ENCODE data around the gene NOMO2.
"Not testable (repeated sequence)": the region's sequence is repeated elsewhere in the genome, so short reads cannot be mapped to it uniquely, and the experiment has no call there.

NOMO2 gene

DNA sequence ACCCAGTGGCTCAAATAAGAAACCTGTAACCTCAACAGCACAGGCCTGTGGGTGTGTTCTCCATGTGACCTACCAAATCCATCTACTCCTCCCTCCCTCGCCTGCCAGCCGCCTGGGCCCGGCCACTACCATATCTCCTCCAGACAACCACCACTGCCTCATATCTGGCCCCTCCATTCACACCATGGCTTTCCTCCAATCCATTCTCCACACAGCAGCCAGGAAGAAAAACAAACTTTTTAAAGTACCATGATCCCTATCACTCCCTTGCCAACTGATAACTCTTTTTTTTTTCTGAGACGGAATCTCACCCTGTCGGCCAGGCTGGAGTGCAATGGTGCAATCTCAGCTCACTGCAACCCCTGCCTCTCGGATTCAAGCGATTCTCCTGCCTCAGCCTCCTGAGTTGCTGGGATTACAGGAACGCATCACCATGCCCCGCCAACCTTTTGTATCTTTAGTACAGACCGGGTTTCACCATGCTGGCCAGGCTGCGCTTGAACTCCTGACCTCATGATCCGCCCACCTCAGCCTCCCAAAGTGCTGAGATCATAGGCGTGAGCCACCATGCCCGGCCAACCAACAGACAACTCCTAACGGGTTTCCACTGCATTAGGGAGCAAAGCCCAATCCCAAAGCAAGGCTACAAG, 26.3 kb downstream of the NOMO2 start:
- H3K36me3 ChIP-seq (ENCODE audit: insufficient read depth, insufficient read length, low read length); H3K9me3 ChIP-seq (ENCODE audit: insufficient read depth, low read length); H3K4me1 ChIP-seq (ENCODE audit: insufficient read depth, insufficient read length); H3K27me3 ChIP-seq (ENCODE audit: insufficient read depth, insufficient read length); H3K9ac ChIP-seq (ENCODE audit: insufficient read length, low read depth); DNase-seq (ENCODE audit: low read depth, low spot score); H3K4me3 ChIP-seq (ENCODE audit: insufficient read length, low read depth): not testable (repeated sequence)

DNA sequence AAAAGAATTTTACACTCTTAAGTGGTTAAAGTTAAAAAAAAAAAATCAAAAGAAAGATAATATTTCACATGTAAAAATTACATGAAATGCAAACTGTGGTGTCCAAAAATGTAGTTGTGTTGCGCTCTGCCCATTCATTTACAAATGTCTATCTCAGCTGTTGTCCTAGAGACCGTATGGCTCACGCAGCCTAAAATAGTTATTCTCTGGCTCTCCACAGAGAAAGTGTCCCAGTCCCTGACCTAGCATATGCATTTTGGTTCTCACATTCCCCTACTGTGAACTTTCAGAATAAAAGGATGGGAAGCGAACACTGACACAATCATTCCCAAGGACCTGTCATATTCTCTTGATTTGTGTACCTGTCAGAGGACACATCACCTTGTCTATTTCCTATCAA, 27.6 kb downstream of the NOMO2 start:
- not testable (repeated sequence) for H3K27me3 ChIP-seq (ENCODE audit: insufficient read depth, insufficient read length); H3K4me3 ChIP-seq (ENCODE audit: insufficient read length, low read depth); DNase-seq (ENCODE audit: low read depth, low spot score); H3K9ac ChIP-seq (ENCODE audit: insufficient read length, low read depth); H3K4me1 ChIP-seq (ENCODE audit: insufficient read depth, insufficient read length); H3K36me3 ChIP-seq (ENCODE audit: insufficient read depth, insufficient read length, low read length); H3K9me3 ChIP-seq (ENCODE audit: insufficient read depth, low read length)

DNA sequence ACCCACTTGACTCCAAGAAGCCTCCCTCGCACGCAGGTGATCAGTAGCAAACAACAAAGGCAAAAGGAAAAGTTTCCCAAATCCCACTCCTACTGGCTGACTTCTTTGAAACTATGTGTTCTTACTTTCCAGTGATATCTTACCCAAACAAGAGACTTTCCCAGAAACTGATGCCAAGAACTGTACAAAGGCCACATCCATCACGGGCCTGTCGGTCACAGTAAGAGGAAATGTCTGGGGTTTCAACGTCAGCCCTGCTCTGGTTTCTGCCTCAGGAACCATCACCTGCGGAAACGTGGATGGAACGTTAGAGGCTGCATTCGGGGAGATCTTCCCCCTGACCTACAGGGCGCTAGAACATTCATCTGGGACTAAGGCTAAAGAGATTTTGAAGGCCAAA, 30.6 kb downstream of the NOMO2 start:
- H3K9me3 ChIP-seq (ENCODE audit: insufficient read depth, low read length); H3K4me1 ChIP-seq (ENCODE audit: insufficient read depth, insufficient read length); H3K36me3 ChIP-seq (ENCODE audit: insufficient read depth, insufficient read length, low read length); DNase-seq (ENCODE audit: low read depth, low spot score); H3K27me3 ChIP-seq (ENCODE audit: insufficient read depth, insufficient read length); H3K9ac ChIP-seq (ENCODE audit: insufficient read length, low read depth); H3K4me3 ChIP-seq (ENCODE audit: insufficient read length, low read depth): not testable (repeated sequence)

DNA sequence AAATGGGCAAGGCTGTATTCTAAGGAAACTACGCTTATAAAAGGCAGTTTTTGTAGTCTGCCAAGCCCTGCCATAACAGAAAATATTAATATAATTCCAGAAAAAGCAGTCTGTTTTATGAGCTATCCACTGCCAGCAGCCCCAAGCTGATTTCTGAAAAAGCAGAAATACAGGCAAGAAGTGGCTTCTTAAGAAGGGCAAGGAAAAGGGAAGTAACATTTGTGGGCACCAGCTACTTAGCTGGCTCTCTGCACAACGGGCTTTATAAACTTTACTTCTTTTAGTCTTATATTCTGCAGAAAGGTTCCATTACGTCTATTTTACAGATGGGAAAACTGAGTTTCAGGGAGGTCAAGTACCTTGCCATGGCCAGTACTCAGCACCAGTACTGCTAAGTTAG, 31.6 kb downstream of the NOMO2 start:
- not testable (repeated sequence) for DNase-seq (ENCODE audit: low read depth, low spot score); H3K36me3 ChIP-seq (ENCODE audit: insufficient read depth, insufficient read length, low read length)

DNA sequence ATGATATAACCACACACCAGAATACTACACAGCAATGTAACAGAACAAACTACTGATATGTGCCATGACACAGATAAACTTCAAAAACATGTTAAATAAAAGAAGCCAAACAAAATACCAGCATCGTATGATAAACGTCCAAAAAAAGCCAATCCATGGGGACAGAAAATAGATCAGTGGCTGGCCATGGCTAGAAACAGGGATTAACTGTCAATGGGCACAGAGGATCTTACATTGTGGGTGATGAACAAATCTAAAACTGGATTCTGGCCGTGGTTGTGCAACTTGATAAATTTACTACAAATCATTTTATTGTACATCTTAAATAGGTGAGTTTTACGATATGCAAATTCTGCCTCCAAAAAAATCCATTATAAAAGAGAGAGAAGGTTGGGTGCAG, 35.4 kb downstream of the NOMO2 start:
- H3K4me1 ChIP-seq (ENCODE audit: insufficient read depth, insufficient read length); H3K9me3 ChIP-seq (ENCODE audit: insufficient read depth, low read length); H3K9ac ChIP-seq (ENCODE audit: insufficient read length, low read depth); H3K4me3 ChIP-seq (ENCODE audit: insufficient read length, low read depth); H3K27me3 ChIP-seq (ENCODE audit: insufficient read depth, insufficient read length); DNase-seq (ENCODE audit: low read depth, low spot score); H3K36me3 ChIP-seq (ENCODE audit: insufficient read depth, insufficient read length, low read length): not testable (repeated sequence)

More for the DNA sequence above, 31.6 kb downstream of the NOMO2 start:
- not testable (repeated sequence) for H3K4me1 ChIP-seq (ENCODE audit: insufficient read depth, insufficient read length); H3K9me3 ChIP-seq (ENCODE audit: insufficient read depth, low read length); H3K9ac ChIP-seq (ENCODE audit: insufficient read length, low read depth); H3K27me3 ChIP-seq (ENCODE audit: insufficient read depth, insufficient read length); H3K4me3 ChIP-seq (ENCODE audit: insufficient read length, low read depth)

DNA sequence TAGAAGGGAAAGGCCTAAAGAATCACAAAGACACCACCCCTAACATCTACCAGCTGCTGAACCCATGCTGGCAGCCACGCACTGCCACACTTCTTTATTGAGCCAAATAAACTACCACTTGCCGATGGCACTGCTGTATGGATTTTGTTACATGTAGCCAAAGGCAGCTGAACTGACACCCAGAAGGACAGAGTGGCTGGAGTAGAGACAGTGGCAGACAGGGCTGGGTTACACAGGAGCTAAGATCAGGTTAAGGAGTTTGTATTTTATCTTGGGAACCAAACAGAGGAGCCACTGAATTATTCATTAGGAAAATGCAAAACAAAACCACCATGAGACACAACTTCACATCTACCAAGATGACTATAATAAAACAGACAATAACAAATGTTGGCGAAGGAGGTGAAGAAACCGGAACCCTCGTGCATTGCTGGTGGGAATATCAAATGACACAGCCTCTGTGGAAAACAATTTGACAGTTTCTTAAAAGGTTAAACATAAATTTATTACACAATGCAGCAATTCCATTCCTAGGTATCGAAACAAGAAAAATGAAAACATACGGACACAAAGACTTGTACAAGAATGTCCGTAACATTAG, 35.9 kb downstream of the NOMO2 start:
- not testable (repeated sequence) for H3K27me3 ChIP-seq (ENCODE audit: insufficient read depth, insufficient read length); H3K9me3 ChIP-seq (ENCODE audit: insufficient read depth, low read length); H3K9ac ChIP-seq (ENCODE audit: insufficient read length, low read depth); H3K4me3 ChIP-seq (ENCODE audit: insufficient read length, low read depth); H3K36me3 ChIP-seq (ENCODE audit: insufficient read depth, insufficient read length, low read length); DNase-seq (ENCODE audit: low read depth, low spot score); H3K4me1 ChIP-seq (ENCODE audit: insufficient read depth, insufficient read length)

DNA sequence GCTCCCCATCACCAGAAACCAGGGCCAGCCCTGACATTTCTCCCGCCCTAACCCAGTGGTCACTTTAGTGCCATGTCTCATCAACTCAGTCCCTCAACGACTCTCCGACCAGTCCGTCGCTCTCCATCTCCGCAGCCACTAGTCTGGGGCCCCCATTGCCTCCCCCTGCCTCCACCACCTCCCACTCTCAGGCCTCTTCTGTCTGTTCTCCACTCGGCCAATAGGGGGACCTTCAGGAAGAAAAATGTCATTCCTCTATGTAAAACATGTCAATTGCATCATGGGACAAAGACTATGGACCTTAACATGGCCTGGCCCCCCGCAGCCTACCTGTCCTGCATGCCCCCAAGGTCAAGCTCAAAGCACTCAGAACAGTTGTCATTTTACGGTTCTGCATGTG, 39.3 kb downstream of the NOMO2 start:
- not testable (repeated sequence) for H3K9ac ChIP-seq (ENCODE audit: insufficient read length, low read depth); H3K27me3 ChIP-seq (ENCODE audit: insufficient read depth, insufficient read length); H3K4me3 ChIP-seq (ENCODE audit: insufficient read length, low read depth); H3K4me1 ChIP-seq (ENCODE audit: insufficient read depth, insufficient read length); DNase-seq (ENCODE audit: low read depth, low spot score); H3K36me3 ChIP-seq (ENCODE audit: insufficient read depth, insufficient read length, low read length); H3K9me3 ChIP-seq (ENCODE audit: insufficient read depth, low read length)

DNA sequence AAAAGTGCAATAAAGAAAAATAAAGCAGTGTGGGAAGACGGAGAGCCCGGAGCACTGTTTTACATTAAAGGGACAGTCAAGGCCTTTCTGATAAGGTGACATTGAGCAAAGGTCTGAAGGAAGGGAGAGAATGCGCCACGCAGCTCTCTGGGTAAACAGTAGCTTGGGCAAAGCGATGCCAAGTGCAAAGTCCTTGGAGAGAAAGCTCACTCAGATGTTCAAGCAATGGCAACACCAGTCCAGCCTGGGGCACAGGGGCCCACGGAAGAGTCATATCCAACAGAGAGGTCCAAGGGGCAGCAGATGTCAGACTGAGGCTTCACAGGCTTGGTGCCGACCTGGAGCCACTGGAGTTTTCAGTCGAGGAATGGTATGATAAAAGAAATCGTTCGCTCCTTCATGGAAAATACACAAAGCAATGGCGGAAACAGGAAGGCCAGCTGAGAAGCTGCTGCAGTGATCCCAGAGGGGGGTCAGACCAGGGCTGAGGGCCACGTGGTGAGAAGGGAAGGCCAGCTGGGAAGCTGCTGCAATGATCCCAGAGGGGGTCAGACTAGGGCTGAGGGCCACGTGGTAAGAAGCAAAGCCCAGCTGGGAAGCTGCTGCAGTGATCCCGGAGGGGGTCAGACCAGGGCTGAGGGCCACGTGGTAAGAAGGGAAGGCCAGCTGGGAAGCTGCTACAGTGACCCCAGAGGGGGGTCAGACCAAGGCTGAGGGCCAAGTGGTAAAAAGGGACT, 40.3 kb downstream of the NOMO2 start:
- H3K36me3 ChIP-seq (ENCODE audit: insufficient read depth, insufficient read length, low read length); H3K4me3 ChIP-seq (ENCODE audit: insufficient read length, low read depth); H3K9me3 ChIP-seq (ENCODE audit: insufficient read depth, low read length); H3K27me3 ChIP-seq (ENCODE audit: insufficient read depth, insufficient read length); DNase-seq (ENCODE audit: low read depth, low spot score); H3K4me1 ChIP-seq (ENCODE audit: insufficient read depth, insufficient read length); H3K9ac ChIP-seq (ENCODE audit: insufficient read length, low read depth): not testable (repeated sequence)

DNA sequence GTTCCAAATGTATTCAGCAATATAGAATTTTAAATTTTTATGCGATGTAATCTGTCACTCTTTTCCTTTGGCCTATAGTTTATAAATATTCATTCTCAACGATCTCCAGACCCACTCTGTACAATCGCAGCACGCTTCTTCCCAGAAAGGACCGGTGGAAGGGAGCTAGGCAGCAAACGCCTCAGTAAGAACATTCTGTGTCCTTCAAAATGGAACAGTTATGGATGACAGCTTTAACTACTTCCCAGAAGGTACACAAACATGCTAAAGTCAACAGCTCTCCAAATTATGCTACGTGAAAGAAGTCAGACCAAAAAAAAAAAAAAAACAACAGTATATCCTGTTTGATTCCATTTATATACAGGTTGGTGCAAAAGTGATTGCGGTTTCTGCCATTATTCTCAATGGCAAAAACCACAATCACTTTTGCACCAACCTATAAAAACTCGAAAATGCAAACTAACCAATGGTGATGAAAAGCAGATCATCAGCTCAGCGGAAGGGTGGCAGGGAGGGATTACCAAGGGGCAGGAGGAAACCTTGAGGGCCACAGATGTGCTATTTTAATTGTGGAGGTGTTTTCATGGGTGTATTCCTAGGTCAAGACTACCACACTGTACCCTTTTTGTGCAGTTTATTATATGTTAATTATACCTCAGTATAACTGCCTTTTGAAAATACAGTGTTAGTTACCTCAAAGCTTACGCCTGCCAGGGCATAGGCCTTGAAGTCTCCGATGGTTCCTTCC, 43.2 kb downstream of the NOMO2 start:
- not testable (repeated sequence) for H3K27me3 ChIP-seq (ENCODE audit: insufficient read depth, insufficient read length); H3K4me3 ChIP-seq (ENCODE audit: insufficient read length, low read depth); DNase-seq (ENCODE audit: low read depth, low spot score); H3K9ac ChIP-seq (ENCODE audit: insufficient read length, low read depth); H3K4me1 ChIP-seq (ENCODE audit: insufficient read depth, insufficient read length); H3K9me3 ChIP-seq (ENCODE audit: insufficient read depth, low read length); H3K36me3 ChIP-seq (ENCODE audit: insufficient read depth, insufficient read length, low read length)

DNA sequence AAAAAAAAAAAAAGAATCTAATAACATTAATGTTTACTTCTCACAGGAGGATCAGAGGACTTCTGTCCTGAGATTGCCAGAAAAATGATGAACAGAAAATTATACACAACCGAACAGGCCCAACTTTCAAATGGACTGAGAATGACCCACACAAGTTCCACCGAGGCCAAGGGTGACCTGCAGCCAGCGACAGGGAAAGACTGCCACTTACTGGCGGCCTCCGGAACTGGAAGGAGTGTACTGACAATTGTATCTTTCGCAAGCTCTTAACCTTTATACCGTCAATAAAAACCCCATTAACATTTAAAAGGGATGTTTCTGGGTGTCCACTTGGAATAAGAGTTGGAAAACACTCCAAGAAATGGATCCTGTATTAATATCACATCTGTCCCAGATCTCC, 63.5 kb downstream of the NOMO2 start:
- not testable (repeated sequence) for H3K9ac ChIP-seq (ENCODE audit: insufficient read length, low read depth); DNase-seq (ENCODE audit: low read depth, low spot score); H3K4me1 ChIP-seq (ENCODE audit: insufficient read depth, insufficient read length); H3K9me3 ChIP-seq (ENCODE audit: insufficient read depth, low read length); H3K27me3 ChIP-seq (ENCODE audit: insufficient read depth, insufficient read length); H3K4me3 ChIP-seq (ENCODE audit: insufficient read length, low read depth); H3K36me3 ChIP-seq (ENCODE audit: insufficient read depth, insufficient read length, low read length)

DNA sequence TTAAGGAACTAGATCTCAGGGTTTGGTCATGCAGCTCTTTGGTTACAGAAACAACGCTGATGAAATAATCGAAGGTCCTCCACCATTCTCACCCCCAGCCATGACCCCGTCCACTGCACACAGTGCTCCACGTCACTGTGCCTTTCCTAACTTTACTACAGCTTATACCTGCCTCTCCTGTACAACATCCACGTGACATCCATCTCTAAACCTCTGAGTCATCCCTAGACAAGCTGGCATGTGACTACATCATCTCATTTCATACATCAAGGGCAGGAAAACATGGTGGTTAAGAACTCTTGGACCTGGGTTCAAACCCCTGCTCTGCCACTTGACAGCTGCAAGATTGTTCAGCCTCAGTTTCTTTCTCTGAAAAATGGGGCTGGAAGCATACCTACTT, 64.9 kb downstream of the NOMO2 start:
- H3K9me3 ChIP-seq (ENCODE audit: insufficient read depth, low read length); DNase-seq (ENCODE audit: low read depth, low spot score); H3K9ac ChIP-seq (ENCODE audit: insufficient read length, low read depth); H3K27me3 ChIP-seq (ENCODE audit: insufficient read depth, insufficient read length); H3K4me3 ChIP-seq (ENCODE audit: insufficient read length, low read depth); H3K36me3 ChIP-seq (ENCODE audit: insufficient read depth, insufficient read length, low read length); H3K4me1 ChIP-seq (ENCODE audit: insufficient read depth, insufficient read length): not testable (repeated sequence)
